ENCODE measurements around the gene SRP68.

DNA sequence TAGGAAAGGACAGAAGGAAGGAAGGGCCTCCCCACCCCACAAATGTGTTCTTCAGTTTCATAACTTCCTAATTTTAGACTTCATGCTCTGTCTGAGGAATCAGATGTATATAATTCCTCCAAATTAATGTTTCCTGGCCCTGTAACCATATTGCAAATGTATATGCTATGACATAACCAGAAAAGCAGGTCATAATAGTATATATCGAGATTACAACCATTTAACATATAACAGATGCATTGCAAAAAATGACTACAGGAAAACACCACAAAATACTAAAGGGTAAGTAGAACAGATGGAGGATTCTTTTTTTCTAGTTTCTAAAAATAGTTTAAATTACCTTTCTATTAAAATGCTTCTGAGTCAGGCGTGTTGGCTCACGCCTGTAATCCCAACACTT, 34.4 kb upstream of the SRP68 start:
- TF ChIP-seq, protein P1, sequence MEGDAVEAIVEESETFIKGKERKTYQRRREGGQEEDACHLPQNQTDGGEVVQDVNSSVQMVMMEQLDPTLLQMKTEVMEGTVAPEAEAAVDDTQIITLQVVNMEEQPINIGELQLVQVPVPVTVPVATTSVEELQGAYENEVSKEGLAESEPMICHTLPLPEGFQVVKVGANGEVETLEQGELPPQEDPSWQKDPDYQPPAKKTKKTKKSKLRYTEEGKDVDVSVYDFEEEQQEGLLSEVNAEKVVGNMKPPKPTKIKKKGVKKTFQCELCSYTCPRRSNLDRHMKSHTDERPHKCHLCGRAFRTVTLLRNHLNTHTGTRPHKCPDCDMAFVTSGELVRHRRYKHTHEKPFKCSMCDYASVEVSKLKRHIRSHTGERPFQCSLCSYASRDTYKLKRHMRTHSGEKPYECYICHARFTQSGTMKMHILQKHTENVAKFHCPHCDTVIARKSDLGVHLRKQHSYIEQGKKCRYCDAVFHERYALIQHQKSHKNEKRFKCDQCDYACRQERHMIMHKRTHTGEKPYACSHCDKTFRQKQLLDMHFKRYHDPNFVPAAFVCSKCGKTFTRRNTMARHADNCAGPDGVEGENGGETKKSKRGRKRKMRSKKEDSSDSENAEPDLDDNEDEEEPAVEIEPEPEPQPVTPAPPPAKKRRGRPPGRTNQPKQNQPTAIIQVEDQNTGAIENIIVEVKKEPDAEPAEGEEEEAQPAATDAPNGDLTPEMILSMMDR (conservative IDR thresholded peaks at IDR 0.05; ENCODE audit: low read length) = no peak
- no peak for TF ChIP-seq EZH2phosphoT487 (IDR thresholded peaks at IDR 0.05; ENCODE audit: borderline replicate concordance)
